AG09309 (cell line): ENCODE data around the gene FHOD3.

ENCODE experiments used
- DNase-seq: peaks from one replicate; pipeline ENCODE4 v3.0.0-alpha.2; 2010; ENCODE audit warnings: low read depth
- H3K4me3 ChIP-seq: 2 replicates; pipeline ENCODE4 v1.5.1; 2011; ENCODE audit warnings: mild to moderate bottlenecking, low read depth, low read length, moderate library complexity; ENCODE audit not compliant: control insufficient read depth
- TF ChIP-seq, protein P1 (sequence below): IDR thresholded peaks from 2 replicates; pipeline ENCODE4 v1.5.1; 2011; ENCODE audit warnings: mild to moderate bottlenecking, low read depth, low read length, inconsistent platforms; ENCODE audit not compliant: insufficient read depth, control insufficient read depth; ENCODE audit errors: missing control alignments

Gene FHOD3

DNA sequence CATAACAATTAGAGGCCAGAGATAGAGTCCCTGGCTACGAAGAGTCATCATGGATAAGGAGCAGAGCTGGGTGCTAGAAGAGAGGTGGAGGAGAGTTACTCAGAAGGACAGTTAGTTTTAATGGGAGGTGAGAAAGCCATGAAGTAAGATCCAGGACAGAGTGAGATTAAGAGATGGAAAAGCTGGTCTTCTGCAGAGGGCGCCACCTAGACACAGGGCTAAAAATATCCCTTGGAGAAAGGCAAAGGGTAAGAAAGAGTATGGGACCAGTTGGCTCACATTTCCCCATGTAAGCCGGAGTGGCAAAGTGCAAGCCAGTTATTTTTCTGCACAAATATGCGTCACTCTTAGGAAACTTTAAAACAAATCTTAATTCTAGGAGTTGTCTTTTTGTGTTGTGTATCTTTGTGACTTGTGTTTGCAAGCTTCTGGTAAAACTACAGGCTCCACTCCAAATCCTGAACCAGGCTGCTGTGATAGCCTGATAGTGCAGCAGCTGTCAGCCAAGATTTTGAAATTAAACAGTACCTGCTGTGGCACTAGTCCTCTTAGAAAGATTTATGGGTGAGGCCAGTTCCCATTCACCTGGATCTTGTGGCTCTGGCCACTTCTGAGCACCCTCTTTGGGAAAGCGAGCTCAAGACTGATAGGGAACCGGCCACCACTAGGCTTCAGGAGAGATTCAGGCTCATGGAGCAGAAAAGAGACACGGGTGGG is 327.1 kb downstream of the FHOD3 start:
- TF ChIP-seq, protein P1, sequence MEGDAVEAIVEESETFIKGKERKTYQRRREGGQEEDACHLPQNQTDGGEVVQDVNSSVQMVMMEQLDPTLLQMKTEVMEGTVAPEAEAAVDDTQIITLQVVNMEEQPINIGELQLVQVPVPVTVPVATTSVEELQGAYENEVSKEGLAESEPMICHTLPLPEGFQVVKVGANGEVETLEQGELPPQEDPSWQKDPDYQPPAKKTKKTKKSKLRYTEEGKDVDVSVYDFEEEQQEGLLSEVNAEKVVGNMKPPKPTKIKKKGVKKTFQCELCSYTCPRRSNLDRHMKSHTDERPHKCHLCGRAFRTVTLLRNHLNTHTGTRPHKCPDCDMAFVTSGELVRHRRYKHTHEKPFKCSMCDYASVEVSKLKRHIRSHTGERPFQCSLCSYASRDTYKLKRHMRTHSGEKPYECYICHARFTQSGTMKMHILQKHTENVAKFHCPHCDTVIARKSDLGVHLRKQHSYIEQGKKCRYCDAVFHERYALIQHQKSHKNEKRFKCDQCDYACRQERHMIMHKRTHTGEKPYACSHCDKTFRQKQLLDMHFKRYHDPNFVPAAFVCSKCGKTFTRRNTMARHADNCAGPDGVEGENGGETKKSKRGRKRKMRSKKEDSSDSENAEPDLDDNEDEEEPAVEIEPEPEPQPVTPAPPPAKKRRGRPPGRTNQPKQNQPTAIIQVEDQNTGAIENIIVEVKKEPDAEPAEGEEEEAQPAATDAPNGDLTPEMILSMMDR, result no peak
- DNase-seq, result no peak
- no peak overlapping the region for H3K4me3 ChIP-seq

GRCh38 chr18:36625386-36625785 is 327.9 kb downstream of the FHOD3 start:
- no peak overlapping the region for H3K4me3 ChIP-seq
- DNase-seq, result no peak
- TF ChIP-seq, protein P1, result no peak

- no peak overlapping the region for H3K4me3 ChIP-seq
- no peak for DNase-seq
- TF ChIP-seq, protein P1, result no peak
Observed at GRCh38 chr18:36627637-36628036, 330.1 kb downstream of the FHOD3 start.

DNA sequence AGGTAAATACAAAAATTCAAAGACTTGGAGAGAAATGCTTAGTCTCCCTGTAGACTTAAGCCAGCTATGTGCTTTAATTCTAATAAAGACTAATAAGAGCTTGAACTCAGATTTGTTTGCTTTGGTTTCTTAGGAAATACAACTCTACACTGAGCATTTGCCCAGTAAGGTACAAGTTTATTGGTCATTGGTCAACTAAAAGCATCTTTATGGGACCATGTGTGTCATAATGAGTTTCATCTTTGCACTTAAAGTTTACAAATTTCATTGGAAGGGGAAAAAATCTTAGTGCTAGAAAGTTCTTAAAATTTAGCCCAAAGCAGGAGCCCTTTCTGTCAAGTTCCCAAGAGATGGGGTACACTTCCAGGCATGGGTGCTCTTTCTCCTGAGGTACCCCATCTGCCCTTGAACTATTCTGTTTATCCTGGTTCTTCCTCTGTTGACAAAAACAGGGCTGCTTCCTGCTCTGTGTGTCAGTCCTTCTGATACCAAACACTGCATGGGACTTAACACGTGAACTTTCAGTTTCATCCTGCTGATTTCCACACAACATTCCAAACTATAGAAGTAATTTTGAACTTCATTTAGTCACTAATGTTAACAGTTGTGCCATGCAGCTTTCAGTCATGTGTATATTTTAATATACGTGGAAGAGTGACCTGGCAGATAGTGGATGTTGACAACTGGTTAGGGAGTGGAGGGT is 331.1 kb downstream of the FHOD3 start:
- no peak overlapping the region for H3K4me3 ChIP-seq
- peak; percentile 63 for DNase-seq
- TF ChIP-seq, protein P1, result no peak

GRCh38 chr18:36629138-36629530 is 331.6 kb downstream of the FHOD3 start:
- H3K4me3 ChIP-seq, result no peak overlapping the region
- TF ChIP-seq, protein P1, result no peak

GRCh38 chr18:36629836-36630235 is 332.3 kb downstream of the FHOD3 start:
- H3K4me3 ChIP-seq, result no peak overlapping the region
- no peak for DNase-seq
- TF ChIP-seq, protein P1, result no peak

More at GRCh38 chr18:36629138-36629530, 331.6 kb downstream of the FHOD3 start:
- DNase-seq, result no peak

GRCh38 chr18:36630917-36631316 is 333.4 kb downstream of the FHOD3 start:
- DNase-seq, result no peak
- TF ChIP-seq, protein P1, result no peak
- no peak overlapping the region for H3K4me3 ChIP-seq
